ENCODE measurements around the gene GSE1. TPM values are rescaled to one million over a fixed set of nuclear protein-coding genes. Genes with fewer than 3 reads are reported as not detected.
"Not testable (repeated sequence)": the region's sequence is repeated elsewhere in the genome, so short reads cannot be mapped to it uniquely, and the experiment has no call there.

GSE1 gene
- total RNA-seq, 1 donor from 2014 or later: 49.8 TPM

DNA sequence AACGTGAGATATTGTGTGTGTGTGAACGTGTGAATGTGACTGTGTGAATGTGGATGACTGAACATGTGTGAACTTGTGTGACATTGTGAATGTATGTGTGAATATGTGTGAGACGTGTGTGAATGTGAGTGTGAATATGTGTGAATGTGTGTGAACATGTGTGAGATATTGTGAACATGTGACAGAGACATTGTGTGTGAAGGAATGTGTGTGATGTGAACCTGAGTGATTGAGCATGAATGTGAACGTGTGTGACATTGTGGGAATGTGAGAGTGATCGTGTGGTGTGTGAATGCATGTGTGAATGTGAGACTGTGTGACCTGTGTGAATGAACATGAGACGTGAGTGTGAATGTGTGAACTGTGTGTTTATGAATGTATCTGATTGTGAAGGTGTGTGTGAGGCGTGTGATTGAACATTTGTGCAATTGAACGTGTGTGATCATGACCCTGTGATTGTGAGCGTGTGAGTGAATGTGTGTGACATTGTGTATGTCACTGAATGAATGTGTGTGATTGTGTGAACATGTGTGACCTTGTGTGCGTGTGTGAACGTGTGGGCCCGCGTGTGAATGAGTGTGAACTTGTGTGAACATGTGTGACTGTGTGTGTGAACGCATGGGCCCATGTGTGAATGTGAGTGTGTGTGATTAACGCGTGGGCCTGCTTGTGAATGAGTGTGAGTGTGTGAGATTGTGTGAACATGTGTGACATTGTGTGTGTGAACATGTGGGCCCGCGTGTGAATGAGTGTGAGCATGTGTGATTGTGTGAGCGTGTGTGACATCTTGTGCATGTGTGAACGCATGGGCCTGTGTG, 23.2 kb upstream of the GSE1 start:
- DNase-seq (ENCODE audit: low spot score): no peak

DNA sequence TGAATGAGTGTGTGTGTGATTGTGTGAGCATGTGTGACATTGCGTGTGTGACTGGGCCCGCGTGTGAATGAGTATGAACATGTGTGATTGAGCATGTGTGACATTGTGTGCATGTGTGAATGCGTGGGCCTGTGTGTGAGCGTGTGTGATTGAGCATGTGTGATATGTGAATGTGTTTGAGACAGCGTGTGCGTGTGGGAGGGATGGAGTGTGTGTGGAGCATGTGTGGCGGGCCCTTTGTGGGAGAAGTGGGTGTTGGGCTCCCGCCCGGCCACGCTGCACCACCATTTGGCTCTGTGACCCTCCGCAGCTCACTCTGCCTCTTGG, 22.7 kb upstream of the GSE1 start:
- DNase-seq (ENCODE audit: low spot score): no peak

DNA sequence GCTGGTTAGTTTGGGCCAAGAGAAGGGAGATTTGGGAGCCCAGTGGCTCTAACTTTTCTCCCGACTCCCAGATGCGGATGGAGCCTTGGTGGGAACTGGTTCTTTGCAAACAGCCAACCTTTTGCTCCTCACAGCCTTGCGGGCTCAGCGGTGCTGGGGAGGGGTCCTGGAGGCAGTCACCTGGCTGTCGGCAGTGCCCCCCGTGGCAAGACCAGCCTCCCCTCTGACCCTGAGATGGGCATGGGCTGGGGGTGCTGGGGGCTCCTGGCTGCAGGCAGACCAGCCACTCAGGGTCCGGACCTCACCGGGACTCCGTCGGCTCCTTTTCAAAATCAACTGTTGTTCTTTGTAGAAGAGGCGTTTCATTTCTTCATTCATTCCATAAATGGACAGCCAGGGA, 21.7 kb upstream of the GSE1 start:
- DNase-seq (ENCODE audit: low spot score): no peak

DNA sequence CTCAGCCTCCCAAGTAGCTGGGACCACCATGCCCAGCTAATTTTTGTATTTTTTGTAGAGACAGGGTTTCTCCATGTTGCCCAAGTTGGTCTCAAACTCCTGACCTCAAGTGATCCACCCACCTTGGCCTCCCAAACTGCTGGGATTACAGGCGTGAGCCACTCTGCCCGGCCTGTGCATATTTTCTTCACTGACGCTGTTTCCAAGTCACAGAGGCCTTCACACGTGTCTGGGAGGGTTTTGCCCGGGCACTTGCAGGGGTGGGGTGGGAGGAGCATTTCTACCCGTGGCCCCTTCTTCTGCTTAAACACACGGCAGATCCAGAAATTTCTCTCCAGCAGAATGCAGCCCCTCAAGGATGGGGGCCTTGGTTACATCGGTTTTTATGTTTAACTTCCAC, 20.8 kb upstream of the GSE1 start:
- DNase-seq (ENCODE audit: low spot score): not testable (repeated sequence)

DNA sequence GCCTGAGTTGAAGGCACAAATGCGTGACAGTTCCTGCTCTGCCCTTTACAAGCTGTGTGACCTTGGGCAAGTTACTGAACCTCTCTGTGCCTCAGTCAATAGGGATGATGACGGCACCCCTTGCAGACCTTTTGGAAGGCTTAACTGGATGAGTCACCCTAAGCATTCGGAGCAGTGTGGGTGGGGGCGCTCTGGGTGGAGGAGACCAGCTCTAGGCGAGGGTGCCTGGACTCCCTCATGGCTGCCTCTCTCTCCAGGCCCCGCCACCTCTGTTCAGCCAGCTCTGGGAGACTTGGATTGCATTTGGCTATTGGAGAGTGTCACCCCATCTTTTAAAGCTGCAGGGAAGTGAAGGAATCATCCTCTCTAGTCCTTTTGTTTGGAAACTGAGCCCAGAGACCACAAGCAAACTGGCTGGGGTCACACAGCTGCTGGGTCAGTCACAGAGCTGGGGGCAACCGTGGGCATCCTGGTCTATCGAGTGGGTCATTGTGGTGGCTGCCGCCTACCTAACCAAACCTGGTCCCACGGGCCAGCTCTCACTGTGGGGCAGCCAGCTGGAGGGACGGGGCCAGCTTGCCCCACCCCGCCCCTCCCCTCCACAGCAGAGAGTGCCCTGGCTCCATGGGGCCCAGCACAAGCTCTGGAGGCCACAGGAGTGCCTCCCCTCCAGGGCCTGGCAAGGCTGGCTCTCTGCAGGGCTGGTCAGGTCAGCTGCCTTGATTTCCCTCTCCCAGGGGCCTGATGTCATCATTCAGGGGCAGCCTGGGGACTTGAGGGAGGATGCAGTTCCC, 20.2 kb upstream of the GSE1 start:
- no peak for DNase-seq (ENCODE audit: low spot score)

DNA sequence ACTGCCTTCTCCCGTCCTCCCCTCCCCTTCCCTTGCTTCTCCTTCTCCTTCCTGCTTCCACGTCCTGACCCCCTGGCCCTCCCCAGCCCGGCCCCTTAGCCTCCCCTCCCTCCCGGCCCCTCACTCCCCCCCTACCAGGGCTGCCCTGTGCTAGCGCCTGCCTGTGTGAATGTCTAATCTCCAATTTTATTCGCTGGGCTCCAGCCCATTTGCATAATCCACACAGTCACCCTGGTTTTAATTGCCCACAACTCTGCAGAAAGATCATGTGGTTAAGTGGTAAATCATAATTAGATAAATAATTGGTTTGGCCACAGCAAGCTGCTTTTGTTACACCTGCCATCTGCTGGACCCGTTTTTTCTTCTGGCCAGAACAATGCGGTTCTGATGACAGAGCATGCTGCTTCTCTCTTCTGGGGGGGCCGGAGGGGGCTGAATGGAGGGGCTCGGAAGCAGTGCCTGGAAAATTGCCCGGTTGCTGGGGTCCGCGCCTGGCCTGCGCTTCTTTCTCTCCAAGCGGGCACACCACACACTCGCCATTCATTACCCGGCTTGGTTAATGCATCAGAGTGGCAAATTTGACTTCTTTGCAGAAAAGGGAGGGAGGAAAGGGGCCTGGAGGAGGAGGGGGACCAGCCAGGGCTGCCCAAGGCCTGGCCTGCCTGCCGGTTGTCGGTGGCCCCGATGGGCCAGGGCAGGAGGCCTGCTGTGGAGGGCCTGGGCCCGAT, 19.5 kb upstream of the GSE1 start:
- no peak for DNase-seq (ENCODE audit: low spot score)

DNA sequence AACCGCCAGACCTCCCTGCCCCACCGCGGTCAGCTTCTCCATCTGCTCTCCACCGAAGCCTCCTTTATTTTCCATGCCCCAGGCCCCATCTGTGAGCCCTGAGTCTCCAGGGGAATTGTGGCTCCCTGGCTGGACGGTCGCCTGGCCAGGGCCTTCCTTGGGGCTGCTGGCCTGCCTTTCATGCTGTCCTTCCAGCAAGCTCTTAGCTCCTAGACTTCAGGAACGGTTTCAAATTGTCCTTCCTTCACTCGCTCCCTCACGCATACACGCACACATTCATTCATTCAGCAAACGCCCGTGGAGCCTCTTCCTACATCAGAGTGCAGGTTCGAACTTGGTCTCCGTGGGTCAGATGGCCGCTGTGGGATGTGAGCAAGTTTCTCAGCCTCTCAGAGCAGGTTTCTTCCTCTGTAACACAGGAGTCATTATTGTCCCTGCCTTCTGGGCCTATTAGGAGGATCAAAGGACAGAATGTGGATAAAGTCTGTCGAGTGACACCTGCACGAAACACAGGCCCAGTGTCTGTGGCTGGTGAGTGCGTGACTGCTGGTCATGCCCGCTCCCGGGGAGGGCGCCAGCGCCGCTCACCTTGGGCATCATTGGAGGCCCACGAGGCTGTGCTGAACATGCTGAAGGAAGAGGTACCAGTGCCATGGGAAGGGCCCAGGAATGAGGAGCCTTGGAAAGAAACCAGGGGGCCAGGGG, 18.7 kb upstream of the GSE1 start:
- no peak for DNase-seq (ENCODE audit: low spot score)

DNA sequence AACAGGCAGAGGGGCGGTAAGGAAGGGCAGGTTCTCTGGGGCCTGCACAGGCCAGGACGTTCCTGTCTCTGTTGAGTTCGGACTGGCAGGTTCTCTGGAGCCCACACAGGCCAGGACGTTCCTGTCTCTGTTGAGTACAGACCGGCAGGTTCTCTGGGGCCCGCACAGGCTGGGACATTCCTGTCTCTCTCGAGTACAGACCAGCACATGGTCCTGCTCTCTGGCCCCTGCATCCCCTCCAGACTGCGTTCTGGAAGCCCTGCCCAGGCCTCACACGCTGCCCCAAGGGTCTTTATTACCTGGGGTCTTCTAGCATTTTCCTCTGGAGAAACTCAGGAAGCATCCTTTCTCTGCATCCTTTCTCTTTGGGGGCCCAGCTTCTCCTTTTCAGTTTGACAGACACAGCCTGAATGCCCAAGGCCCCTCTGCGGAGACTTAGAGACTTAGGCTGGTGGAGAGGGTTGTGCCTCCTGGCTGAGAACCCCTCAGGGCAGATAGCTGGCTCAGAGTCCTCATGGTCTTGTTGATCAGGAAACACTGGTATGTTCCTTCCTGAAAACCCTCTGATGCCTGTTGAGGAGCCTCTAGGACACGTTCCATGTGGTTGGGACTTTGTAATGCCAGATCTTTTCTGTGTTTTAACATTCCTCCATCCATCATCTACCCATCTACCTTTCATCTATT, 18.0 kb upstream of the GSE1 start:
- no peak for DNase-seq (ENCODE audit: low spot score)

DNA sequence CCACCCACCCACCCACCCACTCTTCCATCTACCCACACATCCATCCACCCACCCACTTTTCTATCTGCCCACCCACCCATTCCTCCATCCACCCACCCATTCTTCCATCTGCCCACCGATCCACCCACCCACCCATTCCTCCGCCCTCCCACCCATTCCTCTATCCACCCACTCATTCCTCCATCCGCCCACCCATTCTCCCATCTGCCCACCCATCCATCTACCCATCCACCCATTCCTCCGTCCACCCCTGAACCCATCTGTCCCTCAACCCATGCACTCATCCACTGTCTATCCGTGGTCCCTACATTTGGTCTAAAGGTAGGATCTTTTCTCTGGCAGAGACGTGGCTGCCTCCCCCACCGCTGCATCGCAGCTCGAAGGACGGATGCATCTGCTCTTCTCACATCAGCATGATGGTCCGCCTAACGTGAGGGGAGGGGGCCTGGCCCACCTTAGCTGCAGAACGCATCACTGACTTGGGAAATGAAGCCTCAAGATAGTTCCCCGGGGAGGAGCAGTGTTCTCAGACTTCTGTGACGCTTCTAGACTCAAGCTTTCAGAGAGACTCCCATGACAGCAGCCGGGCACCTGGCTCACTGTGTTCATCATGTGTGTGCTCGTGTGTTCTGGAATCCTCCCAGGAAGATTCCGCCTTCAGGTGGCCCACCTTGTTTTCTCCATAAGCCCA, 17.2 kb upstream of the GSE1 start:
- no peak for DNase-seq (ENCODE audit: low spot score)

DNA sequence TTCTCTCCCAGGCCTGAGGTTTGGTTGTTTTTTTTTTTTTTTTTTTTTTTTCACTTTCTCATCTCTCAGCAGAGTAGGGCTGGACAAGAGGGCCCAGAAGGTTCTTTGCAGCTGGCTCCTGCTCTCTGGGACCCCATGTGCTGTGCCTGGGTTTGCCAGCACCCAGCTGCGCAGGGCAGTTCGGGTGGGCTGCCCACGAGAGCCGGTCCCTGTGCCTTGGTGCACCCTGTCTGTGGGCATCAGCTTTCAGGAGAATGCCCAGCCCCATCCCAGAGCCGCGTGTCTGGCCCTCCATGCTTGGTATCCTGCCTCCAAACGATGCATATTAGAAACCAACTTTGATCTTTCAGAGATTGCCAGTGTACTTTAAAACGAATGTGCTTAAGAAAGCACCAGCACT, 15.0 kb upstream of the GSE1 start:
- DNase-seq (ENCODE audit: low spot score): no peak

DNA sequence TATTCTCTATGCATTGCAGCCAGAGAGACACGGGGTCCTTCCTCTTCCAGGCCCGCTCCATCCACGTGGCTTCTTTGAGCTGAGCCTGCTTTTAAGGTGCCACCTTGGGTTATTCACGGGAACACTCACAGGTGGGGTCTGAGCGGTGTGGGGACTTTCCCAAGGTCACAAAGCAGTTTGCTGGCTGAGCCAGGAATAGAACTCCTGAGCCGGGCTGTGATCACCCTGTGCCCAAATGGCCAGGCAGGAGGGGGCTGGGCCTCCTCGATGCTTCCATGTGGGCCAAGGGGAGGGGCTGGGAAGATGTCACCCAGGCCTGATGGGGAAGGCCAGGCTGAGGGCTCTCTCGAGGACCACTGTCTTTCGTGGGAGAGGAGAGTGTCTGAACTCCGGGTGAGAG, 13.0 kb upstream of the GSE1 start:
- DNase-seq (ENCODE audit: low spot score): no peak

DNA sequence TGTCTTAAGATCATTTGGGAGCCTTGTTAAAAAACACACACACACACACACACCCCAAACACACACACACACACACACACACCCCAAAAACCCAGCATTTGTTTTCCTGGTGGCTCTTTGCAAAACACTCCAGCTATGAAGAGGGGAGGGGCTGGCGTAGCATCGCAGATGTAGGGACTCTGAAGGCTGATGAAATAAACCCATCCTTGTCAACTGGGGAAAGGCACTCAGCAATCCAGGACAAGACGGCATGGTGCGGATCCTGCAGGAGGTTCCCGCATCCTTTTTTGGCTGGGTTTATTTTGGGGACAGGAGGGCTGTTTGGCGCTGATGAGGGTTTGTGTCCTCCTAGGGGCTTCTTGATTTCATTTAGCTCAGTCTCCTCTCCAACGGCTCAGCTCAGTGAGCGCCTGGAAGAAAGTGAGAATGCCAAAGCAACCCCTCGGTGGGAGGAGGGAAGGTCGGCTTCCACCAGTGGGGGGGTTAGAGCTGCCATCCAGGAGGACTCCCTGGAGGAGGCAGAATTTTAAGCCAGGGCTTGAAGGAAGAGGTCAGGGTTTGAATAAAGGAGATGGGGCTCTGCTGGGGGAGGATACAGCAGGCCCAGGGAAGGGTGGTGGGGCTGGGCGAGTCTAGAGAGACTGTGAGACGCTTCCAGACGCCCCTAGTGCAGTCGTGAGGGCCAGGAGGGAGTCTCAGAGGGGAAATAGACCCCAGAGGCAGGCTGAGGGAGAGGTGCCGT, 12.4 kb upstream of the GSE1 start:
- DNase-seq (ENCODE audit: low spot score): no peak

DNA sequence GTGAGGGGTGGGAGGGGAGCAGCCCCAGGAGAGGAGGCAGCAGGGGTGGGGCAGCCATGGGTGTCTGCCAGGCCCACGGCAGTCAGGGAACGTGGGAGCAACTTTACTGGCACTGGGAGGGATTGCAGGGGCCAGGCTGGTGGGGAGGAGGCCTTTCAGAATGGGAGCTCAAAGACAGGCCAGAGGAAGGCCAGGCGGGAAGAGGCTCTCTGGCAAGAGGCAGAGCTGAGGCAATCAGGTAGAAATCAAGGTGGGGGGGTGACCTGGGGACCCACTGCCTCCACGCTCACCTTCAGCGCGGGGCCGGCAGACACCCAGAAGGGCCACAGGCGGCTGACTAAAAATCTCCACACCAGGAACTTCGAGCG, 11.9 kb upstream of the GSE1 start:
- DNase-seq (ENCODE audit: low spot score): no peak

DNA sequence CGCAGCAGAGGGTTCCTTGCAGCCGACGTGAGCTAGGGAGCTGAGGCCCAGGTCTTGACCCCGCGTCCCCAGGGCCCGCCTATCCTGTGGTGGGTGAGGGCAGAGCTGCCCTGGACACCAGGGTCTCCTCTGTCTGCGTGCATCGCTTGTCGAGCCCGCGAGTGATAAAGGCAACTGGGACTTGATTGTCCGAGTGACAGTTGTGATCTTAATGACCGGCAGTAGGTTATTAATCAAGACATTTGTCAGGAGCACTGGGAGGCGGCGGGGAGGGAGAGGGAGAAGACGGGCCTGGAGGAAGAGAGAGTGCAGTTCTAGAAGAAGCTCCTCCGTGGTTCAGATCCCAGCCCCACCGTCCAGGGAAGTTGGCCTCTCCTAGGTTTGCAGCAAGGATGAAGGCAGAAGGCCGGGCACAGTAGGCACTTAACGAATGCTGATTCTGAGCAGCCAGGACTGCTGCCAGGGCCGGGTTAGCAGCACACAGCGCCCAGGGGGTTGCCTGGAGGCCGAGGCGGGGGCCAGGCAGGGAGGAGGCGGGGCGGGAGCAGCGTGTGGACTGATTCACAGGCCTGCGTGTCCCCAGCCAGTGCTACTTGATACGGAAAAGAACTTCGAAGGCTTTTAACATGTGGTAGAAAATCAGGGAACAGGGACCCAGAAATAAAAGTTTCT, 11.3 kb upstream of the GSE1 start:
- no peak for DNase-seq (ENCODE audit: low spot score)

DNA sequence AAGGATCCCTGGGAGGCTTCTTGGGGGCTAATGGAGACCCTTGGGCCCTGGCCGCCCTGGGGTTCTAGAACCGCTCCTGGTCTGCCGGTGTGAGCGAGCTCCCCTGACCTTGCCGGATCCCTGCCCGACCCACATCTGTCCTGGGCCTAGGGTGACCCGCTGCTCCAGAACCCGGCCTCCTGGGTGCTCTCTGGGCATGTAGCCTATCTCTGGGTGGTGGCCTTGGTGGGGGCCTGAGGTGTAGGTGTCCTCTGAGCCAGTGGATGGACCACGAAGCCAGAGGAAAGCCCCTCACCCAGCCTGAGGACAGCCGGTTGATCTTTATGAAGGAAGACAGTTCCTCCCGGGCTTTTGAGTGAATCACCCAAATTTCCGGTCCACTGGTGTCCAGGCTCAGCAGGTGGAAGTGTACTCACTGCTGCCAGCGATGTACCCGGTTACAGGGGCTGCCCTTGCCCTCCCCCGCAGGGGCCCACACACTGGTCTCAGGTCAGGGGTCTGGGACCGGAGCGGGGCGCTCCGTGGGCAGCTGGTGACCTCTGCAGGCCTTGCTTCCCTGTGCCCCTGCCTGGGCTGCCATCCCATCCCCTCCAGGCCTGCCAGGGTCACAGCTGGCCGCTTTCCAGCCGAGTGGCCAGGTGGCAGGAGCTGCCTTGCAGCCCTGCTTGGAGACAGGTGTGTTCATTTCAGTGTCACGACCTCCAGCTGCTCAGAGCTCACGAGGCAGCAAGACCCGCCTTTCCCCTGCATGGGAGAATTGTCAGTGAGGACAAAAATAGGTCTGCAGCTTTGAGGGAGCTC, 10.5 kb upstream of the GSE1 start:
- no peak for DNase-seq (ENCODE audit: low spot score)

DNA sequence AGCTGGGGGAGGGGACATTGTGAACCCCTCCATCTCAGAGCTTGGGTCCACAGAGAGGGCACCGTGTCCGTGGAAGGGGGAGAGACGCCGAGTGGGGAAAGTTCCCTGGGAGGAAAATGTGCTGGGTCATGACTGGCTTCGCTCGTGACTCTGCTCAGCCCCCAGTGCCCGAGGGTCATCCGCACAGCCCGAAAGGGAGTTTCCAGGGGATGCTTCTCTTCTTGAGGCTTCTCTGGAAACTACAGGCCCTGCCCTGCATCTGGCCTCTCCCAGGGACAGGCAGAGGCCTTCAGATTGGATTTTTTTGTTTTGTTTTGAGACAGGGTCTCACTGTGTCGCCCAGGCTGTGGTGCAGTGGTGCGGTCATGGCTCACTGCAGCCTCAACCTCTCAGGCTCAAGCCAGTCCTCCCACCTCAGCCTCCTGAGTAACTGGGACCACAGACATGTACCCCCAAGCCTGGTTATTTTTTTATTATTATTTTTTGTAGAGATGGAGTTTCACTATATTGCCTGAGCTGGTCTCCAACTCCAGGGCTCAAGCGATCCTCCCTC, 9.8 kb upstream of the GSE1 start:
- no peak for DNase-seq (ENCODE audit: low spot score)

DNA sequence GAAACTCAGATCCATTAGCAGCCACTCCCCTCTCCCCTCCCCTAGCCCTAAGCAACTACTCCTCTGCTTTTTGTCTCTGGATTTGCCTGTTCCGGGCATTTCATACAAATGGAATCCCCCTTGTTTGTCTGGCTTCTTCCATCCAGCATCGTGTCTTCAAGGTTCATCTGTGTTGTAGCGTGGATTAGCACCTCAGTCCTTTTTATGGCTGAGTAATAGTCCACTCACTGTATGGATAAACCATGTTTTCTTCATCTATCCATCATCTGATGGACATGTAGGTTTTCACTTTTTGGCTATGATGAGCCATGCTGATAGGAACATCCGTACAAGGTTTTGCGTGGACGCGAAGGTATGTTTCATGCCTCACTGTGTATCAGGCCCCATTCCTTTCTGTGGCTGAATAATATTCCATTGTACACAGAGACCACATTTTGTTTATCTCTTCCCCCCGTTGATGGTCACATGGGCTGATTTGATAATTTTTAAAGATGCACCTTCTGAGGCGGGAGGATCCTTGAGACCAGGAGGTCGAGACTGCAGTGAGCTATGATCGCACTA, 8.9 kb upstream of the GSE1 start:
- no peak for DNase-seq (ENCODE audit: low spot score)

All from ureter (tissue), 1 donor.